PC-9 (cell line): ENCODE results near the gene ARMC2. TPM values are rescaled to one million over a fixed set of nuclear protein-coding genes. Genes with fewer than 3 reads are reported as not detected.

Source experiments
- Bru-seq: library from RNA; stranded (reverse); fragments of 400-500 nt; gene quantifications from one replicate; lab custom pipeline; 2021; lab: Mats Ljungman, UMichigan
- BruChase-seq, 2 experiments: library from RNA; stranded (reverse); fragments of 400-500 nt; gene quantifications; one replicate each; lab custom pipeline; 2021; lab: Mats Ljungman, UMichigan
- BruUV-seq: library from RNA; stranded (reverse); fragments of 400-500 nt; replicated peaks from 2 replicates; lab custom pipeline; 2021; lab: Mats Ljungman, UMichigan
- CTCF ChIA-PET: fragments of 300-600 bp; sonication (Branson Sonifier 250); formaldehyde crosslinking; loops from one replicate; lab custom pipeline; 2022; ENCODE audit warnings: antibody characterized with exemption; lab: Charles Lee
- POLR2A ChIA-PET: fragments of 300-600 bp; sonication (Branson Sonifier 250); formaldehyde crosslinking; loops from one replicate; lab custom pipeline; 2022; ENCODE audit warnings: antibody characterized with exemption; ENCODE audit not compliant: unreplicated experiment; lab: Charles Lee
- DNase-seq, 2 experiments: peaks; one replicate each; pipeline versions ENCODE4 v3.0.0 to v3.0.0-alpha.2; 2015 to 2022; ENCODE audit warnings: mixed read lengths in 1 of 2
- H2AFZ ChIP-seq: fragments of 200-600 bp; sonication (generic); 2 replicates; pipeline ENCODE4 v1.8.1; 2017; ENCODE audit warnings: antibody characterized with exemption
- H3F3A ChIP-seq: fragments of 200-600 bp; sonication (generic); 2 replicates; pipeline ENCODE4 v1.8.1; 2017; ENCODE audit warnings: antibody characterized with exemption, mild to moderate bottlenecking, low read depth; ENCODE audit not compliant: insufficient read depth
- H3K27ac ChIP-seq: fragments of 200-600 bp; sonication (generic); 2 replicates; pipeline ENCODE4 v1.6.1; 2016; ENCODE audit warnings: mixed run types
- H3K27me3 ChIP-seq: fragments of 200-600 bp; sonication (generic); 2 replicates; pipeline ENCODE4 v1.6.1; 2016; ENCODE audit warnings: low read depth, mixed run types; ENCODE audit not compliant: insufficient read depth
- H3K36me3 ChIP-seq: fragments of 200-600 bp; sonication (generic); 2 replicates; pipeline ENCODE4 v1.6.1; 2016; ENCODE audit warnings: low read depth, mixed run types
- H3K4me1 ChIP-seq: fragments of 200-600 bp; sonication (generic); replicated peaks from 2 replicates; pipeline ENCODE4 v1.6.1; 2016; ENCODE audit warnings: mixed run types; ENCODE audit not compliant: insufficient read depth
- H3K4me2 ChIP-seq: fragments of 200-600 bp; sonication (generic); 2 replicates; pipeline ENCODE4 v1.6.1; 2017; ENCODE audit warnings: mixed run types
- H3K4me3 ChIP-seq: fragments of 200-600 bp; sonication (generic); 2 replicates; pipeline ENCODE4 v1.6.1; 2016; ENCODE audit warnings: mixed run types
- H3K79me2 ChIP-seq: fragments of 200-600 bp; sonication (generic); 2 replicates; pipeline ENCODE4 v1.6.1; 2017; ENCODE audit warnings: low read depth, mixed run types
- H3K9me2 ChIP-seq: fragments of 200-600 bp; sonication (generic); 2 replicates; pipeline ENCODE4 v1.8.1; 2017; ENCODE audit warnings: mild to moderate bottlenecking; ENCODE audit not compliant: insufficient read depth
- H3K9me3 ChIP-seq: fragments of 200-600 bp; sonication (generic); 2 replicates; pipeline ENCODE4 v1.8.1; 2016; ENCODE audit warnings: low read depth; ENCODE audit not compliant: insufficient read depth
- H4K20me1 ChIP-seq: fragments of 200-600 bp; sonication (generic); 2 replicates; pipeline ENCODE4 v1.8.1; 2017; ENCODE audit not compliant: insufficient read depth
- EZH2 ChIP-seq: fragments of 200-600 bp; sonication (generic); IDR thresholded peaks from 2 replicates; pipeline ENCODE4 v1.8.0; 2017; ENCODE audit warnings: antibody characterized with exemption, low read depth
- intact Hi-C: fragments of 100-400 bp; cut with micrococcal nuclease; formaldehyde crosslinking; loops from one replicate; pipeline ENCODE4 v1.10.0; 2022; ENCODE audit not compliant: unreplicated experiment
- long read RNA-seq: library from polyadenylated mRNA; stranded (forward); transcript quantifications from one replicate; pipeline ENCODE4 v2.0.0, GENCODE V29; 2022
- total RNA-seq: library from RNA; stranded (reverse); gene quantifications from 2 replicates; pipeline ENCODE4 v1.2.3, GENCODE V29; 2021
- TF ChIP-seq, protein P1 (sequence below): fragments of 200-600 bp; sonication (generic); conservative IDR thresholded peaks from 2 replicates; pipeline ENCODE4 v1.6.1; 2017; ENCODE audit warnings: mixed run types, antibody characterized with exemption, mild to moderate bottlenecking, moderate library complexity

The ARMC2 gene
- total RNA-seq (7.9 and 15.5 TPM in 2 replicates), Bru-seq, nascent RNA (percentile 49 among the genes with signal in this experiment), BruChase-seq, experiment 1, labeled RNA remaining after a 2-hour chase (percentile 51 among the genes with signal in this experiment), BruChase-seq, experiment 2, labeled RNA remaining after a 6-hour chase (percentile 46 among the genes with signal in this experiment)
- long read RNA-seq, partial matches to known transcripts, result 0 of 3 reads
- long read RNA-seq, other reads (novel, unspliced or antisense), result 3 of 3 reads

GRCh38 chr6:108848116-108848868, at the start of gene ARMC2:
Gene ARMC2 (plus strand): TSS chr6:108848422. CDS start chr6:108854268, 5,846 bp downstream.
- 0 out of 2 replicates have a peak, but pooled peaks cover 11% of the 10 kb centered on the region for H3K79me2 ChIP-seq
- DNase-seq, result peak; percentile 76 to 96
- H3K4me3 ChIP-seq, result peak within 1 kb of the TSS; percentile 85
- no peaks in the 10 kb centered on the region for H3K36me3 ChIP-seq
- no peaks in the 10 kb centered on the region for H3K27me3 ChIP-seq
- H3F3A ChIP-seq, result no peaks in the 10 kb centered on the region
- no peaks in the 10 kb centered on the region for H3K9me2 ChIP-seq
- H3K4me2 ChIP-seq, result peak within 1 kb of the TSS; percentile 85
- no peak within 1 kb of the TSS for H3K27ac ChIP-seq
- no peaks in the 10 kb centered on the region for H4K20me1 ChIP-seq
- ChIA-PET CTCF (interaction anchor here (1.2 kb wide), 1 partner anchor 306 kb away, joined by 3 read pairs; no protein-coding TSS in a partner anchor), POLR2A (interaction anchor here (0.5 to 0.7 kb wide), 3 partner anchors 161 to 290 kb away, joined by 3 to 9 read pairs (median 3); no protein-coding TSS in a partner anchor)
- intact Hi-C loops, result no loop called here
- no peaks in the 10 kb centered on the region for H3K9me3 ChIP-seq
- peaks cover 13% of the 10 kb centered on the region for H3K4me1 ChIP-seq
- H2AFZ ChIP-seq, result peak within 1 kb of the TSS; percentile 98
- BruUV-seq, result no TSS peak
- TF ChIP-seq, protein P1, sequence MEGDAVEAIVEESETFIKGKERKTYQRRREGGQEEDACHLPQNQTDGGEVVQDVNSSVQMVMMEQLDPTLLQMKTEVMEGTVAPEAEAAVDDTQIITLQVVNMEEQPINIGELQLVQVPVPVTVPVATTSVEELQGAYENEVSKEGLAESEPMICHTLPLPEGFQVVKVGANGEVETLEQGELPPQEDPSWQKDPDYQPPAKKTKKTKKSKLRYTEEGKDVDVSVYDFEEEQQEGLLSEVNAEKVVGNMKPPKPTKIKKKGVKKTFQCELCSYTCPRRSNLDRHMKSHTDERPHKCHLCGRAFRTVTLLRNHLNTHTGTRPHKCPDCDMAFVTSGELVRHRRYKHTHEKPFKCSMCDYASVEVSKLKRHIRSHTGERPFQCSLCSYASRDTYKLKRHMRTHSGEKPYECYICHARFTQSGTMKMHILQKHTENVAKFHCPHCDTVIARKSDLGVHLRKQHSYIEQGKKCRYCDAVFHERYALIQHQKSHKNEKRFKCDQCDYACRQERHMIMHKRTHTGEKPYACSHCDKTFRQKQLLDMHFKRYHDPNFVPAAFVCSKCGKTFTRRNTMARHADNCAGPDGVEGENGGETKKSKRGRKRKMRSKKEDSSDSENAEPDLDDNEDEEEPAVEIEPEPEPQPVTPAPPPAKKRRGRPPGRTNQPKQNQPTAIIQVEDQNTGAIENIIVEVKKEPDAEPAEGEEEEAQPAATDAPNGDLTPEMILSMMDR, result no peak
- TF ChIP-seq EZH2, result no peak

- Histone ChIP-seq H3K4me2 (peak overlapping the region; percentile 71), H3K27me3 (no peaks in the 10 kb centered on the region), H2AFZ (peak overlapping the region; percentile 74), H3K9me3 (no peaks in the 10 kb centered on the region), H3K27ac (peak overlapping the region; percentile 68), H3K9me2 (no peaks in the 10 kb centered on the region), H3K36me3 (no peaks in the 10 kb centered on the region), H3K4me1 (peaks cover 33% of the 10 kb centered on the region), H4K20me1 (no peaks in the 10 kb centered on the region), H3F3A (peaks cover 18% of the 10 kb centered on the region), H3K4me3 (peak overlapping the region; percentile 39), H3K79me2 (no peaks in the 10 kb centered on the region)
- DNase-seq, result no peak
- intact Hi-C loops, result no loop called here
- BruUV-seq, result no TSS peak
- CTCF ChIA-PET, result no interaction called here
- POLR2A ChIA-PET, result interaction anchor here (0.6 kb wide), 1 partner anchor 210 kb away, joined by 5 read pairs; no protein-coding TSS in a partner anchor
- TF ChIP-seq EZH2, result no peak
- TF ChIP-seq, protein P1, result no peak
These were observed 49.4 kb upstream of the ARMC2 start for GRCh38 chr6:108798670-108799353.

DNA sequence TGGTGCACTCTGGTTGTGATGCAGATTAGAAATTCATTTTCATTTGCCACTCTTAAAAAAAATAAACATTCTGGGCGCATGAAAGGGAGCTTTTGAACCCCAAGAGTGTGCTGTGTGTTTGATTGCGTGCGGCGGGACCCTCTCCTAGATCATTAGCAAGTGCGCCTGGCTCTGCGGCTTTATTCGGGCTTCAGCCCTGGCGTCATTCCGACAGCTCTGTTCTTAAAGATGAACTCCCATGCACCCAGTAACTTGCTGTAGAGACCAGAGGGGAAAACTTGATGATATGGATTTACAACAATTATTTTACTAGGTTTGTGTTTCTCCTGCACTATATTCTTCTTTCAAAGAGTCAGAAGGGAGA, 48.9 kb upstream of the ARMC2 start:
- no peaks in the 10 kb centered on the region for H3K9me3 ChIP-seq

More for the DNA sequence above, 48.9 kb upstream of the ARMC2 start:
- peaks cover 18% of the 10 kb centered on the region for H3F3A ChIP-seq
- H3K4me1 ChIP-seq, result peaks cover 33% of the 10 kb centered on the region
- ChIA-PET CTCF (no interaction called here), POLR2A (no interaction called here)
- H2AFZ ChIP-seq, result no peak overlapping the region
- H3K79me2 ChIP-seq, result no peaks in the 10 kb centered on the region
- intact Hi-C loops, result no loop called here
- H3K9me2 ChIP-seq, result no peaks in the 10 kb centered on the region
- no peak overlapping the region for H3K4me2 ChIP-seq
- H3K4me3 ChIP-seq, result no peak overlapping the region
- no peak for TF ChIP-seq EZH2
- TF ChIP-seq, protein P1, result no peak
- H3K27me3 ChIP-seq, result no peaks in the 10 kb centered on the region
- H3K27ac ChIP-seq, result no peak overlapping the region
- H3K36me3 ChIP-seq, result no peaks in the 10 kb centered on the region
- no peak for DNase-seq
- H4K20me1 ChIP-seq, result no peaks in the 10 kb centered on the region
- no TSS peak for BruUV-seq
